Skeletal muscle satellite cell (primary cell): ENCODE results near the gene OVAAL.
A peak's percentile ranks its signal among the peaks of the same experiment; 100 is the strongest.
"Not testable (repeated sequence)": the region's sequence is repeated elsewhere in the genome, so short reads cannot be mapped to it uniquely, and the experiment has no call there.

Source experiments
- H3K27me3 ChIP-seq: 2 replicates; pipeline ENCODE4 v1.7.0; 2013; ENCODE audit warnings: low read length; ENCODE audit not compliant: control insufficient read depth, insufficient read depth
- H3K36me3 ChIP-seq: 2 replicates; pipeline ENCODE4 v1.7.0; 2013; ENCODE audit warnings: mild to moderate bottlenecking, control low read depth, low read length; ENCODE audit not compliant: insufficient read depth
- H3K4me1 ChIP-seq: 2 replicates; pipeline ENCODE4 v1.7.0; 2013; ENCODE audit warnings: low read length; ENCODE audit not compliant: control insufficient read depth, insufficient read depth
- H3K4me2 ChIP-seq: 2 replicates; pipeline ENCODE4 v1.7.0; 2013; ENCODE audit warnings: mild to moderate bottlenecking, low read length
- H3K4me3 ChIP-seq: 2 replicates; pipeline ENCODE4 v1.7.0; 2013; ENCODE audit warnings: low read length
- H3K9ac ChIP-seq: 2 replicates; pipeline ENCODE4 v1.7.0; 2013; ENCODE audit warnings: mild to moderate bottlenecking, low read depth, low read length, moderate library complexity
- H3K9me3 ChIP-seq: replicated peaks from 2 replicates; pipeline ENCODE4 v1.7.0; 2013; ENCODE audit warnings: mild to moderate bottlenecking, control low read depth, low read length

Gene OVAAL

GRCh38 chr1:180542113-180542837, 16.5 kb upstream of the OVAAL start:
- H3K36me3 ChIP-seq: no peaks in the 10 kb centered on the region
- H3K4me3 ChIP-seq: no peak overlapping the region
- H3K4me1 ChIP-seq: peaks cover 31% of the 10 kb centered on the region
- H3K9ac ChIP-seq: peak overlapping the region; percentile 37
- H3K9me3 ChIP-seq: no peaks in the 10 kb centered on the region
- H3K27me3 ChIP-seq: no peaks in the 10 kb centered on the region
- peak overlapping the region; percentile 23 for H3K4me2 ChIP-seq

GRCh38 chr1:180542838-180543145, 16.0 kb upstream of the OVAAL start:
- Histone ChIP-seq H3K9ac (peak overlapping the region; percentile 37), H3K4me2 (peak overlapping the region; percentile 12)

DNA sequence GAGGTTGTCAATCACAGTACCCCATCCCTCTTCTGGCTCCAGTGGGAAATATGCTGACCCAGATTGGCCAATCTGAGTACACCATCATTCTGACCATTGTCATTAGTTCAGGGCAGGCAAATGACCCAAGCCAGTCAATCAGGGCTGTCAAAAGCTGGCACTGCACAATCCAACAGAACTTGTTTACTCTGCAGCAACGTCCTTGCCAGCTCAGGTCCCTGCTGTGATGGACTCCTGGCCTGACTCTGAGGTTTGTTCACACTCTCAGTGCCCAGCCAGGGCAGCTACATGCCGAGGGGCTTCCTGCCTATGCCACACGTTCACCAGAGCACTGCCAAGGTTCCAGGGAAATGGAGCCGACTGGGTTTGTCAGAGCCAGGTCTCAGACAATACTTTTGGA, 14.7 kb upstream of the OVAAL start:
- Histone ChIP-seq H3K9ac (no peak overlapping the region), H3K4me1 (peaks cover 31% of the 10 kb centered on the region), H3K4me2 (no peak overlapping the region), H3K27me3 (no peaks in the 10 kb centered on the region), H3K4me3 (no peak overlapping the region), H3K9me3 (no peaks in the 10 kb centered on the region), H3K36me3 (no peaks in the 10 kb centered on the region)

More at GRCh38 chr1:180542838-180543145, 16.0 kb upstream of the OVAAL start:
- Histone ChIP-seq H3K4me3 (no peak overlapping the region), H3K36me3 (no peaks in the 10 kb centered on the region), H3K4me1 (peaks cover 31% of the 10 kb centered on the region), H3K27me3 (no peaks in the 10 kb centered on the region), H3K9me3 (no peaks in the 10 kb centered on the region)

GRCh38 chr1:180545991-180546390, 12.8 kb upstream of the OVAAL start:
- Histone ChIP-seq H3K4me3 (no peak overlapping the region), H3K27me3 (no peaks in the 10 kb centered on the region), H3K9me3 (no peaks in the 10 kb centered on the region), H3K4me2 (no peak overlapping the region), H3K4me1 (peaks cover 22% of the 10 kb centered on the region), H3K9ac (no peak overlapping the region), H3K36me3 (no peaks in the 10 kb centered on the region)

DNA sequence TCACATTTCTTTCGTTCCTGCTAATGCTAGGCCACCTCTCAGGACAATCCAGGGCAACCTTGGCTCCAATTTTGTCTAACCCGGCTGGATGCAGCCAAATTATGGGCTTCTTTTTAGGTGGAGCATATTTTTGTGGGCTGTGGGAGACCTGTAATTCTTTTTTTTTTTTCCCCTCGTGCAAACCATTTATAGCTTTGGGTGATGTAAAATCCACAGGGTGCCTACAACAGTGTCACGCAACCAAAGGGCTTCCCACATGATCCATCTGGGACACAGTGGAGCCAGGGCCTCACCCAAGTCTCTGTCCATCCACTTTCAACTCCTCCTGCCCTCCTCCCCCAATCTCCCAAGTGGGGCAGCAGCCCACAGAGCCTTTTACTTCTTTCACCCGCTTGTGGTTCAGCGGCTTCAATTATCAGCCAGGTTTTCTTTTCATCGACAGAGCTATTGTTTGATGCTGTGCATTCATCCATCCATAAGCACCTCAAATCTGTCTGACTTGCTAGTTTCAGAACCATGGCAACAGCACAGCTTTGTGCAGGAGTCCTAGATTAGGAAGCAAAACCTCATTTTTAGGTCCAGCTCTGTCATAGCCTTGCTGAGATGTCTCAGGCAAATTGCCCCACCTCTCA, 10.0 kb upstream of the OVAAL start:
- Histone ChIP-seq H3K4me2 (no peak overlapping the region), H3K36me3 (no peaks in the 10 kb centered on the region), H3K9me3 (no peaks in the 10 kb centered on the region), H3K4me3 (no peak overlapping the region), H3K9ac (no peak overlapping the region), H3K27me3 (no peaks in the 10 kb centered on the region), H3K4me1 (no peaks in the 10 kb centered on the region)

DNA sequence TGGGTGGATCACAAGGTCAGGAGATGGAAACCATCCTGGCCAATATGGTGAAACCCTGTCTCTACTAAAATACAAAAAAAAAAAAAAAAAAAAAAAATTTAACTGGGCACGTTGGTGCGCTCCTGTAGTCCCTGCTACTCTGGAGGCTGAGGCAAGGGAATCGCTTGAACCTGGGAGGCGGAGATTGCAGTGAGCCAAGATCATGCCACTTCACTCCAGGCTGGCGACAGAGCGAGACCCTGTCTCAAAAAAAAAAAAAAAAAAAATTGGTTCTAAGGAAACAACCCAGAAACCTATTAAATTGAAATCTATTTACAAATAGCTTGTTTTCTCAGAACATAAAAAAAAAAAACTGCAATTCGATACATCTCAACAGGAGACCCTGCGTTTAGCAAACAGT, 9.0 kb upstream of the OVAAL start:
- not testable (repeated sequence) for H3K27me3 ChIP-seq, H3K4me1 ChIP-seq, H3K4me2 ChIP-seq, H3K4me3 ChIP-seq, H3K36me3 ChIP-seq, H3K9me3 ChIP-seq, H3K9ac ChIP-seq

- Histone ChIP-seq H3K4me3 (no peak overlapping the region), H3K36me3 (no peaks in the 10 kb centered on the region), H3K9me3 (no peaks in the 10 kb centered on the region), H3K9ac (no peak overlapping the region), H3K4me2 (no peak overlapping the region), H3K27me3 (no peaks in the 10 kb centered on the region), H3K4me1 (no peaks in the 10 kb centered on the region)
These were observed 8.5 kb upstream of the OVAAL start for GRCh38 chr1:180550241-180550640.

DNA sequence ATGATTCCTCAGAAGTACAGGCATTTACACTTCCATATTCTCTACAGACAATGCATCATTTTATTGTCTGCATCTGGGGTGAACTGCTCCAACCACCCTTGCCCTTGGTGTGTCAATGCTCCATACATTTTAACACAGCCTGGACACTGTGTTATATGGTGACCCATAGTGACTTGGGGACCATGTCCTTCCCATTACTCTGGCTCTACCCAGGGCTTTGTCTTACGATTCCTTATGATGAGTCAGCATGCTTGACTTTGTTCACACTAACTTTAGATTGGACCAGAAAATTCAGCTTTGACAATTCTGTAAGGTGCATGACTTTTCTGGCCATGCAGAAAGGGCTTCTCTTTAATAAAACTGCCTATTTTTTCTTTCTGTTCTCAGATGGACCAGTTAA, 6.8 kb upstream of the OVAAL start:
- Histone ChIP-seq H3K4me3 (no peak overlapping the region), H3K36me3 (no peaks in the 10 kb centered on the region), H3K9ac (no peak overlapping the region), H3K4me1 (no peaks in the 10 kb centered on the region), H3K9me3 (no peaks in the 10 kb centered on the region), H3K27me3 (no peaks in the 10 kb centered on the region), H3K4me2 (no peak overlapping the region)

- not testable (repeated sequence) for H3K9ac ChIP-seq, H3K4me3 ChIP-seq, H3K27me3 ChIP-seq, H3K9me3 ChIP-seq, H3K4me1 ChIP-seq, H3K36me3 ChIP-seq, H3K4me2 ChIP-seq
These were observed 5.7 kb upstream of the OVAAL start for GRCh38 chr1:180553046-180553445.

DNA sequence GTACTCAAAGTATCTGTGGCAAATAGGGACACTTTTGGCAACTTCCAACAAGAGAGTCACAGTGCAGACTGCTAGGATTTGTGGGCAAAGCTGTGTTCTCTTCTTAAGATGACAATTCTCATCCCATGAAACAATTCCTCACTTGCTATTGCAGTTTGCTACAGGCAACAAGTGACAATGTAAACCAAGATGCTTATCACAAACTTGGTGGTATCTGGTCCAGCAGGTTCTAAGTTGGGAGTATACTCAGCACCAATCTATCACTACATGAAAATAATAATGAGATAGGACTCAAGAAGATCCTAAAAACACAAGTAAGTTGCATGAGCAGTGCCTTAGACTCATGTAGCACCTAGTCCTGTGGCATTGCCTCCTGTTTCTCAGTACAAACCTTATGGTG, 3.4 kb upstream of the OVAAL start:
- Histone ChIP-seq H3K9ac (no peak overlapping the region), H3K27me3 (no peaks in the 10 kb centered on the region), H3K9me3 (no peaks in the 10 kb centered on the region), H3K4me2 (no peak overlapping the region), H3K4me1 (peaks cover 4% of the 10 kb centered on the region), H3K36me3 (no peaks in the 10 kb centered on the region), H3K4me3 (no peak overlapping the region)

DNA sequence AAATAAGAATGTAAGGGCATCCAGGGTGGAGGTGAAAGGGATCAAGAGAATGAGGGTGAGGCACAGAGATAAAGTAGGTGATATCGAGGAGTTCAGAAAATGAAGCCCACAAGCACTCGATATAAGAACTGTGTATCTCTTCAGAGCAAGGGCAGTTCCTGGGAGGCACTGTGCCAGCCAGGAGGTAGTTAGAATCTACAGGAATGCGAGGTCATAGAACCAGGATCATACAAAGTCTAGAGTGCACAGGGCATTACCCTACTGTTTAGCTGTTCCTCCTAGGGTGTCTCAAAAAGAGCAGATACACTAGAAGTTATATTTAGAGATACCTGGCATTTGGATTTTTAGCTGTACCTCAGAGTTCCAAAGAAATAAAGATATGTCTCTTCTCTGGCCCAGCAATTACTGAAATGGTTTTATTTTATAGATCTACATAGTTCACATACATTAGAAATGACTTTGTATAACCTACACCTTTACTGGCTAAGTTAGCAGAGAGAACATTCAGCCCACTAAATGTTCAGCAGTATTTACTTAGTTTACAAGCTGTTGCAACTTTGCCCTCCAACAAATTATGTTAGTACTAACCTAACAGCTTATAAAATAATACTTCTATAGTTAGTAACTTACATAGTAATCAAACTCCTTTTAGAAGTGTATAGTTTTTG, 1.6 kb downstream of the OVAAL start:
- H3K4me3 ChIP-seq: no peak overlapping the region
- H3K27me3 ChIP-seq: no peaks in the 10 kb centered on the region
- no peaks in the 10 kb centered on the region for H3K9me3 ChIP-seq
- peaks cover 28% of the 10 kb centered on the region for H3K4me1 ChIP-seq
- peak overlapping the region; percentile 9 for H3K9ac ChIP-seq
- H3K36me3 ChIP-seq: no peaks in the 10 kb centered on the region
- no peak overlapping the region for H3K4me2 ChIP-seq
